Measurements from ENCODE around the gene SPTBN4. TPM values are rescaled to one million over a fixed set of nuclear protein-coding genes. Genes with fewer than 3 reads are reported as not detected.
A peak's percentile ranks its signal among the peaks of the same experiment; 100 is the strongest.

The SPTBN4 gene
- total RNA-seq, 1 experiment from 2014 or later: 0.82 TPM

DNA sequence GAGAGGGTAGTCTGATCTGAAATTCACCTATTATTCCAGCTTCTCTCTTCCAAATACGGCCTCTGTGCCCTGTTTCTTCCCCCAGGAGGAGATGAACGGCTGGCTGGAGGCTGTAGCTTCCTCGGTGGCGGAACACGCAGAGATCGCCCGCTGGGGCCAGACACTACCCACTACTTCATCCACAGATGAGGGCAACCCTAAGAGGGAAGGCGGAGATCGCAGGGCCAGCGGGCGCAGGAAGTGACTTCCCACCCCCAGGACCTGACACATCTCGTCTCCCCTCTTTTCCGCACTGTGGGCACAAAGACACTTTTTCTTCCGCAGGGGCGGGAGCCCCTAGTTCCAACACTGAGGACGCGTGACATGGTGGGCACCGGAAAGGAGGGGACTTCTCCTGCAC is 108.5 kb downstream of the SPTBN4 start:
- CTCF ChIA-PET: no interaction called here
- no peak overlapping the region for H3K27ac Mint-ChIP-seq (ENCODE audit: unreplicated experiment)
- POLR2A ChIA-PET: no interaction called here

DNA sequence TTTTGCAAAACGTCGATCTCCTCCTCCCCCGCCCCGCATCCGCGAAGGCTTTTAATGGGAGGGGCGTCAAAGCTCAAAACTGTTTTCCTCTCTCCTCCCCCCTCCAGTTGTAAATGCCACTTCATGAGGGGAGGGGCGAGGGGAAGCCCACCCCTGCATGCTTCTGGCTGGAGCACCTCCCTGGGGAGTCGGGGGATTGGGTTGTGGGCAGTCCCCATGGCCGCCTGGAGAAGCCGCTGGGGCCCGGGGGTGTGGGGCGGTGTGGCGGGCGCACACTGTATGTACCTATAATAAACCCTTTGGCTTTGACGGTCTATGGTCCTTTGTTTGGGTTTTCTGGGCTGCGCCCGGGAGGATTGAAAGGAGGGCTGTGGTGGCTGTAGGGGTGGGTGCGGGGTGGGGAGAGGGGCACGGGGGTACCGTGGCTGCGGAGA is 109.4 kb downstream of the SPTBN4 start:
- Mint-ChIP-seq H3K36me3 (ENCODE audit: insufficient read depth, unreplicated experiment) (peaks cover 12% of the 10 kb centered on the region), H3K4me3 (ENCODE audit: unreplicated experiment) (peak overlapping the region; percentile 76), H3K4me1 (ENCODE audit: low read depth, unreplicated experiment) (peaks cover 11% of the 10 kb centered on the region), H3K9me3 (ENCODE audit: unreplicated experiment) (peaks cover 2% of the 10 kb centered on the region), H3K27ac (ENCODE audit: unreplicated experiment) (no peak overlapping the region), H3K27me3 (ENCODE audit: insufficient read depth, unreplicated experiment) (no peaks in the 10 kb centered on the region)
- CTCF ChIA-PET: no interaction called here
- Histone ChIP-seq H3K36me3 (ENCODE audit: control insufficient read depth, insufficient read depth, low read length) (no peaks in the 10 kb centered on the region), H3K9me3 (no peaks in the 10 kb centered on the region), H3K4me3 (ENCODE audit: low read depth, low read length) (peak overlapping the region; percentile 46), H3K27me3 (replicated peaks; ENCODE audit: control insufficient read depth, insufficient read depth, low read length) (no peaks in the 10 kb centered on the region), H3K4me1 (peaks cover 4% of the 10 kb centered on the region; the same call in 1 of the 2 replicates)
- DNase-seq: no peak
- no TSS peak for BruUV-seq (replicated peaks)
- TF ChIP-seq, protein P1, sequence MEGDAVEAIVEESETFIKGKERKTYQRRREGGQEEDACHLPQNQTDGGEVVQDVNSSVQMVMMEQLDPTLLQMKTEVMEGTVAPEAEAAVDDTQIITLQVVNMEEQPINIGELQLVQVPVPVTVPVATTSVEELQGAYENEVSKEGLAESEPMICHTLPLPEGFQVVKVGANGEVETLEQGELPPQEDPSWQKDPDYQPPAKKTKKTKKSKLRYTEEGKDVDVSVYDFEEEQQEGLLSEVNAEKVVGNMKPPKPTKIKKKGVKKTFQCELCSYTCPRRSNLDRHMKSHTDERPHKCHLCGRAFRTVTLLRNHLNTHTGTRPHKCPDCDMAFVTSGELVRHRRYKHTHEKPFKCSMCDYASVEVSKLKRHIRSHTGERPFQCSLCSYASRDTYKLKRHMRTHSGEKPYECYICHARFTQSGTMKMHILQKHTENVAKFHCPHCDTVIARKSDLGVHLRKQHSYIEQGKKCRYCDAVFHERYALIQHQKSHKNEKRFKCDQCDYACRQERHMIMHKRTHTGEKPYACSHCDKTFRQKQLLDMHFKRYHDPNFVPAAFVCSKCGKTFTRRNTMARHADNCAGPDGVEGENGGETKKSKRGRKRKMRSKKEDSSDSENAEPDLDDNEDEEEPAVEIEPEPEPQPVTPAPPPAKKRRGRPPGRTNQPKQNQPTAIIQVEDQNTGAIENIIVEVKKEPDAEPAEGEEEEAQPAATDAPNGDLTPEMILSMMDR (IDR thresholded peaks at IDR 0.05; ENCODE audit: insufficient read depth in 1 of 2, low read depth in 1 of 2, low read length in 1 of 2, severe bottlenecking in 1 of 2, unreplicated experiment in 1 of 2): no peak
- intact Hi-C loops (cut with micrococcal nuclease; ENCODE audit: unreplicated experiment): loop anchor here (2.0 kb wide), 1 partner anchor 23 kb away; no protein-coding TSS in a partner anchor
- POLR2A ChIA-PET: no interaction called here

More for the DNA sequence above, 108.5 kb downstream of the SPTBN4 start:
- TF ChIP-seq, protein P1 (IDR thresholded peaks at IDR 0.05; ENCODE audit: insufficient read depth in 1 of 2, low read depth in 1 of 2, low read length in 1 of 2, severe bottlenecking in 1 of 2, unreplicated experiment in 1 of 2): no peak
- Mint-ChIP-seq H3K4me3 (ENCODE audit: unreplicated experiment) (no peak overlapping the region), H3K9me3 (ENCODE audit: unreplicated experiment) (peaks cover 9% of the 10 kb centered on the region), H3K36me3 (ENCODE audit: insufficient read depth, unreplicated experiment) (peaks cover 17% of the 10 kb centered on the region), H3K4me1 (ENCODE audit: low read depth, unreplicated experiment) (peaks cover 18% of the 10 kb centered on the region), H3K27me3 (ENCODE audit: insufficient read depth, unreplicated experiment) (no peaks in the 10 kb centered on the region)
- no peaks in the 10 kb centered on the region for H3K9me3 ChIP-seq
- intact Hi-C loops (cut with micrococcal nuclease; ENCODE audit: unreplicated experiment): no loop called here
- H3K27me3 ChIP-seq (replicated peaks; ENCODE audit: control insufficient read depth, insufficient read depth, low read length): no peaks in the 10 kb centered on the region
- H3K4me1 ChIP-seq: peaks cover 4% of the 10 kb centered on the region; the same call in 1 of the 2 replicates
- no peak for DNase-seq
- H3K36me3 ChIP-seq (ENCODE audit: control insufficient read depth, insufficient read depth, low read length): no peaks in the 10 kb centered on the region
- BruUV-seq (replicated peaks): no TSS peak
- H3K4me3 ChIP-seq (ENCODE audit: low read depth, low read length): no peak overlapping the region

DNA sequence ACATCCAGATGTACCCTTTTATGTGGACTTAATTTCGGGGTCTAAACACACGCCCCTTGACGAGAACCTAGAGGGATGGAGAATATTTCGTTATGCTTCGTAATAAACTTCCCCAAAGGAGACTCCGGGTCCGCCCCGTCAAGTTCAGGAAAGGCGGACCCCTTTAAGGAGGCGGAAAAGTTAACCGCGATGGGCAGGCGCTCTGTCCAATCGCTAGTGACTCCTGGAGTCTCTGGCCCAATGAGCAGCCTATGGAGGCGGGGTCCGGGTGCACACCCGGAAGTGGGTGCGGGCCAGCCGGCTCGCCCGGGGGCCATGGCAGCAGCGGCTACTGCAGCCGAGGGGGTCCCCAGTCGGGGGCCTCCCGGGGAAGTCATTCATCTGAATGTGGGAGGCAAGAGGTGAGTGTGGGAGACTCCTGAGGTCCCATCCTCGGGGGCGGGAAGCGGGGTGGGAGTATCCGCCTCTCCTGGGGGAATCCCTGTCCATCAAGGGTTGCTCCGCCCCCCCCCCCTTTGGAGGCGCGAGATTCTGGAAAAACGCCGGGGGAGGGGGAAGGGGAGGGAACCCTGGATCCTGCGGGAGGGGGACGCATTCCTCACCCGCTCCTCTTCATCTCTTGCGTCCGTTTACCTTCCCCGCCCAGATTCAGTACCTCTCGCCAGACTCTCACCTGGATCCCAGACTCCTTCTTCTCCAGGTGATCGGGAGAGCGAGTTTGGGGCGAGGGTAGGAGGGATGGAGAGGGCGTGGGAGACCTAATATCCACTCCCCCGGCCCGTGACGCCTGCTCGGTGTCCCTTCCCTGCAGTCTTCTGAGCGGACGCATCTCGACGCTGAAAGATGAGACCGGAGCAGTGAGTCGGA is 110.0 kb downstream of the SPTBN4 start, which contains the start of gene SHKBP1:
SHKBP1 (plus strand) TSS at position 289 of the 867 bp plus-strand sequence; CDS start at position 316, 27 bp downstream.
- DNase-seq: peak; percentile 95 to 96

More for the DNA sequence above, 110.0 kb downstream of the SPTBN4 start, which contains the start of gene SHKBP1:
- Mint-ChIP-seq H3K4me1 (ENCODE audit: low read depth, unreplicated experiment) (peaks cover 11% of the 10 kb centered on the region), H3K27ac (ENCODE audit: unreplicated experiment) (peak within 1 kb of the TSS; percentile 77), H3K27me3 (ENCODE audit: insufficient read depth, unreplicated experiment) (no peaks in the 10 kb centered on the region), H3K36me3 (ENCODE audit: insufficient read depth, unreplicated experiment) (peaks cover 12% of the 10 kb centered on the region), H3K4me3 (ENCODE audit: unreplicated experiment) (peak within 1 kb of the TSS; percentile 76), H3K9me3 (ENCODE audit: unreplicated experiment) (no peaks in the 10 kb centered on the region)
- CTCF ChIA-PET: no interaction called here
- BruUV-seq (replicated peaks): no TSS peak
- POLR2A ChIA-PET: no interaction called here
- H3K4me1 ChIP-seq: peaks cover 4% of the 10 kb centered on the region; the same call in 1 of the 2 replicates
- no peaks in the 10 kb centered on the region for H3K27me3 ChIP-seq (replicated peaks; ENCODE audit: control insufficient read depth, insufficient read depth, low read length)
- peak within 1 kb of the TSS; percentile 46 for H3K4me3 ChIP-seq (ENCODE audit: low read depth, low read length)
- H3K9me3 ChIP-seq: no peaks in the 10 kb centered on the region
- no peaks in the 10 kb centered on the region for H3K36me3 ChIP-seq (ENCODE audit: control insufficient read depth, insufficient read depth, low read length)
- intact Hi-C loops (cut with micrococcal nuclease; ENCODE audit: unreplicated experiment): loop anchor here (2.0 kb wide), 1 partner anchor 22 kb away; no protein-coding TSS in a partner anchor
- TF ChIP-seq, protein P1 (IDR thresholded peaks at IDR 0.05; ENCODE audit: insufficient read depth in 1 of 2, low read depth in 1 of 2, low read length in 1 of 2, severe bottlenecking in 1 of 2, unreplicated experiment in 1 of 2): no peak
